ENCODE data around the gene APP. TPM values are rescaled to one million over a fixed set of nuclear protein-coding genes. Genes with fewer than 3 reads are reported as not detected.
"Not testable (repeated sequence)": the region's sequence is repeated elsewhere in the genome, so short reads cannot be mapped to it uniquely, and the experiment has no call there.

The APP gene
- total RNA-seq, 3 donors from 2014 or later = 56.2 to 61.1 (median 60.1) TPM

DNA sequence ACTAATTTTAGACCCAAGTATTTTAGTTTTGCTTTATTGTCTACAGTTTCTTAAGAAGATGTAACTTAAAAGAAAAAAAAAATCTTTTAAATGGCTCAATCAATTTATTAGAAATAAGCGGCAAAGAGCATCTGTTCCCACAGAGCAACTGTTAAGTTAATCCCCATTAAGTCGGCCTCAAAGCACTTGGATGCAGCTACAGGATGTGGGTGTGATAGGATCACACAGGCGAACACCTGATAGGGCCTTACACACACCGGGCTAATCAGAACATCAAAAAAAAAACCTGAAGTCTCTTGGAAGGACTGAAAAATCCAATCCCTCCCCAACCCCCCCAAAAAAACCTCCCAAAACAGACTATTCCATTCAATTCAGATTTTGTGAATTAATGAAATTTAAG, 23.0 kb downstream of the APP start:
- no peaks in the 10 kb centered on the region for H3K9me3 Mint-ChIP-seq
- H3K36me3 Mint-ChIP-seq (ENCODE audit: insufficient read depth) = peaks cover 8% of the 10 kb centered on the region
- H3K4me3 Mint-ChIP-seq = no peak overlapping the region
- H3K4me1 Mint-ChIP-seq (ENCODE audit: low read depth) = peaks cover 16% of the 10 kb centered on the region
- no peak for ATAC-seq
- H3K27me3 Mint-ChIP-seq (ENCODE audit: low read depth) = no peaks in the 10 kb centered on the region
- no peak for DNase-seq

DNA sequence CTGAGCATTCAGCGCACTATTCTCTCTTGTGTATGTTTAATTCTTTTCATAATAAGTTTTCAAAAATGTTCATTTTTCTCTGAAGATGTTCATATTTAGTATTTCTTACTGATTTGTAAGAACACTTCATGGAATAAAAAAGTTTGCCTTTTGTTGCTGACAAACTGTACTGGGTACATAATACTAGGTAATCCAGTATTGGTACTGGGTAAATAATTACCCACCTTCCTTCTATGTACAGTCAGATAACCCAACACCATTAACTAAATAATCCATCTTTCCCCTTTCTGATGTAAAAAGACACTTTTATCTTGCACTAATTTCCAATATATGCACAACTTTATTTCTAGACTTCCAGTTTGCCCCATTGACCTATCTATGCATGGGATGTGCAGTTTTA, 23.9 kb downstream of the APP start:
- DNase-seq = no peak
- no peak for ATAC-seq
- Mint-ChIP-seq H3K27me3 (ENCODE audit: low read depth) (no peaks in the 10 kb centered on the region), H3K4me1 (ENCODE audit: low read depth) (peaks cover 16% of the 10 kb centered on the region), H3K4me3 (no peak overlapping the region), H3K36me3 (ENCODE audit: insufficient read depth) (peaks cover 8% of the 10 kb centered on the region), H3K9me3 (no peaks in the 10 kb centered on the region)

DNA sequence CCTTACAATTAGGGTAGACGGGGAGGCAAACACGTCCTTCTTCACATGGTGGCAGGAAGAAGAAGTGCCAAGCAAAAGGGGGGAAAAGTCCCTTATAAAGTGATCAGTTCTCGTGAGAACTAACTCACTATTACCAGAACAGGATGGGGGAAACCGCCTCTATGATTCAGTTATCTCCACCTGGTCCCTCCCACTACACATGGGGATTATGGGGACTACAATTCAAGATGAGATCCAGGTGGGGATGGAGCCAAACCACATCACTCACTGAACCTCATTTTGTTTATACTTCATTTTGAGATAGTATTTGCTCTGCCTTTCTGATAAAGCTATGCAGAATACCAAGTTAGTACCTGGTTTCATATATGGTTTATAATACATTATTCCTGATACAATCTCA, 26.5 kb downstream of the APP start:
- Mint-ChIP-seq H3K4me3 (no peak overlapping the region), H3K9me3 (no peaks in the 10 kb centered on the region), H3K4me1 (ENCODE audit: low read depth) (peaks cover 16% of the 10 kb centered on the region), H3K36me3 (ENCODE audit: insufficient read depth) (peaks cover 12% of the 10 kb centered on the region), H3K27me3 (ENCODE audit: low read depth) (no peaks in the 10 kb centered on the region)
- DNase-seq (no peak), ATAC-seq (no peak)

DNA sequence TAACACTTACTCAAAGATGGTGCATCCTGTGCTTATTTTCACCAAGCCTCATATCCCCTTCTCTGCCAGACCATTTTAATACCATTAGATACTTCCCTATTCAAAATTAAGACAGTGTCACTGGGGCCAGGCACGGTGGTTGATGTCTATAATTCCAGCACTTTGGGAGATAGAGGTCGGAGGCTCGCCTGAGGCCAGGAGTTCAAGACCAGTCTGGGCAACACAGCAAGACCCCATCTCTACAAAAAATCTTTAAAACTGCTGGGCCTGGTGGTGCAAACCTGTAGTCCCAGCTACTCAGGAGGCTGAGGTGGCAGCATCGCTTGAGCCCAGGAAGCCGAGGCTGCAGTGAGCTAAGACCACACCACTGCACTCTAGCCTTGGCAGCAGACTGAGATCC, 28.2 kb downstream of the APP start:
- DNase-seq (no peak), ATAC-seq (no peak)
- H3K9me3 Mint-ChIP-seq = no peaks in the 10 kb centered on the region
- no peaks in the 10 kb centered on the region for H3K27me3 Mint-ChIP-seq (ENCODE audit: low read depth)
- peaks cover under 1% of the 10 kb centered on the region for H3K4me1 Mint-ChIP-seq (ENCODE audit: low read depth)
- no peak overlapping the region for H3K4me3 Mint-ChIP-seq
- H3K36me3 Mint-ChIP-seq (ENCODE audit: insufficient read depth) = peaks cover 9% of the 10 kb centered on the region

DNA sequence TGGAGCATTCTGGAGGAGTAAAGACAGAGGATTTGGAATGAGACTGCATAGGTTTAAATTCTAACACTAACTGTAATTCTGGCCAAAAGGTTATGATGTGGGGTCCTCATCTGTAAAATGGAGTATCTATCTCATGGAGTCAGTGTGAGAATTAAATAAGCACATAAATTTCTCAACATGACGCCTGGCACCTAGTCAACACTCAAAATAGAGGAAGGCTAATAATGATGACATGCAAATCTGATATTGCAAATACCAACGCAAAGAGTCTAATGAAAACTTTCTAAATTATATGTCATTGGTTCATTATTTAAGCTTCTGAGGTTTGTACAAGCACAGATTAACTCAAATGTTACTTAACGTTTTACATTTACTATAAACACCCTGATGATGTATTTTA, 29.6 kb downstream of the APP start:
- peaks cover 9% of the 10 kb centered on the region for H3K4me1 Mint-ChIP-seq (ENCODE audit: low read depth)
- DNase-seq (no peak), ATAC-seq (no peak)
- H3K27me3 Mint-ChIP-seq (ENCODE audit: low read depth) = no peaks in the 10 kb centered on the region
- H3K36me3 Mint-ChIP-seq (ENCODE audit: insufficient read depth) = peaks cover 9% of the 10 kb centered on the region
- no peak overlapping the region for H3K4me3 Mint-ChIP-seq
- no peaks in the 10 kb centered on the region for H3K9me3 Mint-ChIP-seq

DNA sequence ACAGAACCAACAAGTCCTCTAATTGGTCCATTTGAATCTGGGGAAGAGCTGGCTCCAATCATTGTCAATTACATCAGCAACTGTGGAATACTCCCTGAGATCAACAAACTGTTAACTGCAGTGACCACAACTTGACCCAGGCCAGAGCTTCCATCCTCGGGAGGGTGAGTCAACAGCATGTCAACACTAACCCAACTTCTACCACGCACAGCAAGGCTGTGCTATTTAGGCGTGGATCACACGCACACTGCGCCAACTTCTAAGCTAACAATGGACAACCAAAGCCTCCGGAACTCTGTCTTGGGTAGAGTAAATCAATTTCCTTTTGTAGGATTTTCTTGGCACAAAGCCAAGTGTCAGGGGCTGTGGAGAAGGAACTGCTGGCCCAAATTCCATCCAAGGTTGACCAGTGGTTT, 30.4 kb downstream of the APP start:
- H3K27me3 Mint-ChIP-seq (ENCODE audit: low read depth) = no peaks in the 10 kb centered on the region
- peaks cover 9% of the 10 kb centered on the region for H3K4me1 Mint-ChIP-seq (ENCODE audit: low read depth)
- H3K4me3 Mint-ChIP-seq = no peak overlapping the region
- DNase-seq (no peak), ATAC-seq (no peak)
- no peaks in the 10 kb centered on the region for H3K9me3 Mint-ChIP-seq
- H3K36me3 Mint-ChIP-seq (ENCODE audit: insufficient read depth) = peaks cover 9% of the 10 kb centered on the region

DNA sequence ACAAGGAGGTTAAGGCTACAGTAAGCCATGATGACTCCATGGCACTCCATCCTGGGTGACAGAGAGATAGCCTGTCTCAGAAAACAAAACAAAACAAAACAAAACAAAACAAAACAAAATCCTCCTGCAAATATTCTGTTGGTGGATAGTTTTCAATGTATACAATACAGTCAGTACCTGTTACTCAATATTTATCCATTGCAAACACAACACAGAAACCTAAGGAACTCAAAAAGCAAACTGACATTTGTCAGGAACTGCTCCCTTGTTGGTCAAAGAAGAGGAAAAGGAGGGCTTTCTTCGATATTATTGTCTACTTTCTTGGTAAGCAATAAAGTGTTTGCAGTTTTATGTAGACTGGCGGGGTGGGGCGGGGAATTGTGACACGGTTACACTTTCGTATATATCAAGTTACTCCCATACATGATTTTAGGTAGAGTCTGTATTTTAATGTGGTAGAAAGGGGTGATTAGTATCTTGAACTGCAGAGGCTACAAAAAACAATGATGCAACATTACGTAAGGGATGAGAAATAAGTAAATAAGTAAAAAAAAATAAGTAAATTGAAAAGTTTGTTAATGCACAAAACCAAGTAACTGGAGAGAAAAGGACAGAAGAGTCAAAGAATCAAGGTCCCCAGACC, 31.8 kb downstream of the APP start:
- no peak overlapping the region for H3K4me3 Mint-ChIP-seq
- no peaks in the 10 kb centered on the region for H3K9me3 Mint-ChIP-seq
- ATAC-seq (no peak), DNase-seq (no peak)
- H3K36me3 Mint-ChIP-seq (ENCODE audit: insufficient read depth) = peaks cover 7% of the 10 kb centered on the region
- peaks cover 9% of the 10 kb centered on the region for H3K4me1 Mint-ChIP-seq (ENCODE audit: low read depth)
- H3K27me3 Mint-ChIP-seq (ENCODE audit: low read depth) = no peaks in the 10 kb centered on the region

DNA sequence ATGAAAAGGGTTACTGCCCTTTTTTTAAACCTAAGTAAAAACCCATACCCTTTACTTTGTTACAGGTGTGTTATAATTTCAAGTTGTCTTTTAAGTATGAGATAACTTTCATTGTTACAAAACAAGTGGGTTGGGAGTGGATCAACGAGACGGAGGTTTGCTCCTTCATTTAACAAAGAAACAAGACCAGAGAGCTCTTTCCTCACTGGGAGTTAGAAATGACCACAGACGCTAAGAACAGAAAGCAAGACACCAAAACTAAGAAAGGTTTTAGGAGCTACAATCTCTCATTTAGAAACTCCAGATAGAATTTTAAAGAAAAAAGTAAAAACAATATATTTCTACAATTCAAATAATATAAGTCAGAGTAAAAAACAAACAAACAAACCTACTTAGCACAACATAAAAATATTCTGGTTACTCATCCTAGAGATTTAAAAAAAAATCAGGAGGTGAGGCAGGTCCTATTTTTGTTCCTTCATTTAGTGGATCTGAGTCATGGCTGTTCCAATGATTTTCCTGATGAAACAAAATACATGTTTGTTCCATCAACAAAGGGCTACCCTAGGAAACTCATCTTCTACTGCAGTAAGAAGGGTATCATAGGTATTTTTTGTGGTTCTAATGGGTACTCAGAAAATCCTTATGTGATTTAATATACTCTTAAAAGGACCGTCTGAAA, 33.0 kb downstream of the APP start:
- Mint-ChIP-seq H3K36me3 (ENCODE audit: insufficient read depth) (peaks cover 4% of the 10 kb centered on the region), H3K4me1 (ENCODE audit: low read depth) (peaks cover 9% of the 10 kb centered on the region), H3K27me3 (ENCODE audit: low read depth) (no peaks in the 10 kb centered on the region), H3K9me3 (no peaks in the 10 kb centered on the region), H3K4me3 (no peak overlapping the region)
- no peak for ATAC-seq
- DNase-seq = no peak

DNA sequence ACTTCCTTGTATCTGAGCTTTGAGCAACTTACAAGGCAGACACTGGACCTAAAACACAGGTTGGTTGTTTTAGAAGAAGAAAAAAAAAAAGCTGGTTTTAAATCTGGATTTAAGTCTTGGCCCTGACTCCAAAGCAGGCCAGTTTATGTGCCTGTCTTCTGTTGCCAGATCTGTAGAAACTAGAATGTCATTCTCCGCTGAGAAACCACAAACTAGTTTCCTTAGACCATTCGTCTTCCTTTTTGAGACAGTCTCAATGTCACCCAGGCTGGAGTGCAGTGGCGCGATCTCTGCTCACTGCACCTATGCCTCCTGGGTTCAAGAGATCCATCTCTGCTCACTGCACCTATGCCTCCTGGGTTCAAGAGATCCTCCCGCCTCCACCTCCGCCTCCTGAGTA, 33.9 kb downstream of the APP start:
- peaks cover 4% of the 10 kb centered on the region for H3K36me3 Mint-ChIP-seq (ENCODE audit: insufficient read depth)
- H3K9me3 Mint-ChIP-seq = no peaks in the 10 kb centered on the region
- no peaks in the 10 kb centered on the region for H3K27me3 Mint-ChIP-seq (ENCODE audit: low read depth)
- DNase-seq (no peak), ATAC-seq (peak in 1 of 2 donors; percentile 58)
- peaks cover 9% of the 10 kb centered on the region for H3K4me1 Mint-ChIP-seq (ENCODE audit: low read depth)
- no peak overlapping the region for H3K4me3 Mint-ChIP-seq

DNA sequence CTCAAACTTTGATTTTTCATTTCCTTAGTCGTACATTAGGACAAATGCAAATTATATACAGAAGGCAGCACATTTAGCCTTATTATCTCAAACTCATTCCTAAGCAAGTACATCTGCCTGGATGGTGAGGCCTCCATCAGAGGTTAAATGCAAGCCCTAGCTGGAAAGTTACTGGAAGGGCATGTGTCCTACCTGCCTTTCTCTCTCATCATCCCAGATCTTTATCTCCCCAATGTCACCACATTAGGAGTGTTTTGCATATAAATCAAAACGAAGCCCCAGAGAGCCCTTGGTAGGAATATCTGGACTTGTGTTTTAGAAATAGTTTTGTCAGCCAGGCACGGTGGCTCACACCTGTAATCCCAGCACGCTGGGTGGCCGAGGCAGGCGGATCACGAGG, 35.0 kb downstream of the APP start:
- Mint-ChIP-seq H3K4me1 (ENCODE audit: low read depth) (peaks cover 9% of the 10 kb centered on the region), H3K4me3 (no peak overlapping the region), H3K27me3 (ENCODE audit: low read depth) (no peaks in the 10 kb centered on the region), H3K36me3 (ENCODE audit: insufficient read depth) (peaks cover 4% of the 10 kb centered on the region), H3K9me3 (no peaks in the 10 kb centered on the region)
- ATAC-seq (no peak), DNase-seq (no peak)

DNA sequence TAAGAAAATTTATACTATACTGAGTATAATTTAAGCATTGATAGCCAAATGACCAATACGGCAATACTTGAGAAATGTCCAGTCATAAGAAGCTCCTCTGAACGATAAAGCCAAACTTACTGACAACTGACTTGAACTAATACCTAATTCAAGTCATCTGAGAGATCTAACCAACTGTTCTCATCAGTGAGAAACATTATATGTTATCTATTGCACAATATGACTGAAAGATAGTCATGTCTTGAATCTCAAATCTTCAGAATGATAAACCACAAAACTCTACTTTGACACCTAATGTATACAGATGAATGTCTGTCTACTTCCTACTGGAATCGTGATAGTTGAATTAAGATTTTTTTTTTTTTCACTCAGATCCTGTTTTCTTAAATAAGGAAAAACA, 39.0 kb downstream of the APP start:
- Mint-ChIP-seq H3K27me3 (ENCODE audit: low read depth) (no peaks in the 10 kb centered on the region), H3K4me1 (ENCODE audit: low read depth) (peaks cover under 1% of the 10 kb centered on the region), H3K36me3 (ENCODE audit: insufficient read depth) (peaks cover 6% of the 10 kb centered on the region)

DNA sequence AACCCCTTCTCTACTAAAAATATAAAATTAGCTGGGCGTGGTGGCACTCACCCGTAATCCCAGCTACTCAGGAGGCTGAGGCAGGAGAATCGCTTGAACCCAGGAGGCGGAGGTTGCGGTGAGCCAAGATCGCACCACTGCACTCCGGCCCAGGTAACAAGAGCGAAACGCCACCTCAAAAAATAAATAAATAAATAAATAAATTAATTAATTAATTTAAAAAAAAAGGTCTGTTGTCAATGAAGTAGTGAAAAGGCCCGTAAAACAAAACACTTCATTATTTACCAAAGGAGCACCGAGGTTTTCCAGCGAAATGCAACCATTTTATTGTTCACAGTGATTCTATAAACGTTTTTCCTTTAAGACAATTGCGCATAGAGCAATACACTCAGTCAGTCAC, 39.5 kb downstream of the APP start:
- DNase-seq; H3K4me1 Mint-ChIP-seq (ENCODE audit: low read depth); H3K4me3 Mint-ChIP-seq; ATAC-seq; H3K9me3 Mint-ChIP-seq; H3K36me3 Mint-ChIP-seq (ENCODE audit: insufficient read depth); H3K27me3 Mint-ChIP-seq (ENCODE audit: low read depth): not testable (repeated sequence)

More for the DNA sequence above, 39.0 kb downstream of the APP start:
- Mint-ChIP-seq H3K4me3 (no peak overlapping the region), H3K9me3 (no peaks in the 10 kb centered on the region)
- ATAC-seq (no peak), DNase-seq (no peak)

DNA sequence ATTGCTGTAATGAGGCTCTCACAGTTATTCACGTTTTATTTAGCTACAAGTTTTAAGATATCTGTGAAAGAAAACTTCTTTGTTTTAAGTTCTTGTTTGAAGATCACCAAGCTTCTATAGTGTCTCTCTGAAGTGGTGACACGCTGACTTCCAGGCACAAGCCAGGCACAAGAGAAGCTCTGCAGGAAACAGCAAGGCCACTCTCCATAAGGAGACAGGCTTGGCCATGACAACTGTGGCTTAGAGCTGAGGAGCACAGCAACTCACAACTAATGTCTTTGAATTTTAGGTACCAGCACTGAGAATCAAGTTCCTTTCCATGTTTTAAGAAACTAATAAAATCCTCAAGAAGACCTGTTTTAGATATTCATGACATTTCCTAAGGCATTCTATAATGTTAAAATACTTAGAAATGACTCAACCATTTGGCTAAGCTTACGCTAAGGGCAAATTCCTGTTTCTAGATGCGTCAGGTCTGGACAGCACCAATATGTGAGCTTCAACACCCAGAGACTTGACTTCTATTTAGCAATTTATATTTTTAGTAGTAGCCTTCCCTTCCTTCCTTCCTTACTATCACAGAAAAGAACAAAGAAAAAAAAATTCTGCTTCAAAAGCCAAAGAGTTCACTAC, 40.2 kb downstream of the APP start:
- DNase-seq = no peak
- ATAC-seq = no peak
- Mint-ChIP-seq H3K27me3 (ENCODE audit: low read depth) (no peaks in the 10 kb centered on the region), H3K9me3 (no peaks in the 10 kb centered on the region), H3K4me1 (ENCODE audit: low read depth) (no peaks in the 10 kb centered on the region), H3K36me3 (ENCODE audit: insufficient read depth) (peaks cover 6% of the 10 kb centered on the region), H3K4me3 (no peak overlapping the region)

DNA sequence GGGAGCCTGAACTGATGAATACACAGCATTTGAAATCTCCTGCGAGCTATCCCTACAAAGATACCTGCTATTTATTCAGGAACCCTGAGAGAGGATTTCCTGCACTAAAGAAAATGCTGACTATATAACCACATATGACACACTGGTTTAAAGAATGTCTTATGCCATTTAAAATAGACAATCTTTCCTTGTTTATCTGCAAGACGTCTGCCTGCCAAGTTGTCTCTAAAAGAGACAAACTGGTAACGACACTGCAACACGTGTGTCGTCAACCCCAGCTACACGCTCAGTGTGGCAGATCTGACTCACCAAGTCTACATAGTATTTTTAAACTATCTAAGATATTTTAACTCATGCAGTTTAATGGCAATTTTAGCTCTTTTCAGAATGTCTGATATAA, 42.7 kb downstream of the APP start:
- Mint-ChIP-seq H3K9me3 (no peaks in the 10 kb centered on the region), H3K27me3 (ENCODE audit: low read depth) (no peaks in the 10 kb centered on the region), H3K4me1 (ENCODE audit: low read depth) (no peaks in the 10 kb centered on the region), H3K4me3 (no peak overlapping the region), H3K36me3 (ENCODE audit: insufficient read depth) (peaks cover 6% of the 10 kb centered on the region)
- ATAC-seq (no peak), DNase-seq (no peak)

Data from activated T-cell treated with anti-CD3 and anti-CD28 coated beads, Interleukin-2, amount 50 U/mL, for 4 hours (primary cell).